HG02981 (cell line): Measurements from ENCODE around the gene CRB3.

Experiments used
- ATAC-seq: cut with Tn5 transposase; IDR thresholded peaks from one replicate; pipeline ENCODE4 v1.9.1; 2021; ENCODE audit warnings: mild to moderate bottlenecking, moderate library complexity; ENCODE audit not compliant: unreplicated experiment

CRB3 gene

DNA sequence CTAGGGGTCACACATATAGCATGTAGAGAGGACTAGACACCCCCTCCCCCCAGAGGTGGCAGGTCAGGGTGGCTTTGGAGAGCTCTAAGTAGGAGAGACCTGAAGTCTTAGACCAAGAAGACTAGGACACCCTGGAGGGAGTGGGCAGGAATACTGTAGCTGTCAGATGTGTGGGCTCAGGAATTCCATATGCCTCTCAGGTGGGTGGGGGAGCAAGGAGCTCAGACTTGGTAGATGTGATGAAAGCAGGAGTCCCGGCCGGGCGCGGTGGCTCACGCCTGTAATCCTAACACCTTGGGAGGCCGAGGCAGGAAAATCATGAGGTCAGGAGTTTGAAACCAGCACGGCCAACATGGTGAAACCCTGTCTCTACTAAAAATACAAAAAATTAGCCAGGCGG is 1.6 kb downstream of the CRB3 start:
- ATAC-seq: no peak

DNA sequence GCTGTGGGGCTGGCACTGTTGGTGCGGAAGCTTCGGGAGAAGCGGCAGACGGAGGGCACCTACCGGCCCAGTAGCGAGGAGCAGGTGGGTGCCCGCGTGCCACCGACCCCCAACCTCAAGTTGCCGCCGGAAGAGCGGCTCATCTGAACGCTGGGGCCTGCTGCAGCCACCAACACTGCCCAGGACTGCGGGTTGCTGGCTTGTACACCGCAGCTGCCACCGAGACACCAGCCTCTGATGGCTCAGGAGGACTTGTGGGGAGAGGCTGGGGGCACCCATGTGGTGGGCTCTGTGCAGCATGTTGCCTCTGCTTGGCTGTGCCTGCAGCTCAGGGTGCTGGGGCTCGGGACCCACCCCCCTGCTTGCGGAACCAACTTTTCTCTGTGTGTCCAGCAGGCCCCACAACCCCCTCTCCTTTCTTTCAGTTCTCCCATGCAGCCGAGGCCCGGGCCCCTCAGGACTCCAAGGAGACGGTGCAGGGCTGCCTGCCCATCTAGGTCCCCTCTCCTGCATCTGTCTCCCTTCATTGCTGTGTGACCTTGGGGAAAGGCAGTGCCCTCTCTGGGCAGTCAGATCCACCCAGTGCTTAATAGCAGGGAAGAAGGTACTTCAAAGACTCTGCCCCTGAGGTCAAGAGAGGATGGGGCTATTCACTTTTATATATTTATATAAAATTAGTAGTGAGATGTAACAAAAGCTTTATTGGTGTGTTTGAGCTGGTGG is 2.6 kb downstream of the CRB3 start:
- ATAC-seq: no peak

DNA sequence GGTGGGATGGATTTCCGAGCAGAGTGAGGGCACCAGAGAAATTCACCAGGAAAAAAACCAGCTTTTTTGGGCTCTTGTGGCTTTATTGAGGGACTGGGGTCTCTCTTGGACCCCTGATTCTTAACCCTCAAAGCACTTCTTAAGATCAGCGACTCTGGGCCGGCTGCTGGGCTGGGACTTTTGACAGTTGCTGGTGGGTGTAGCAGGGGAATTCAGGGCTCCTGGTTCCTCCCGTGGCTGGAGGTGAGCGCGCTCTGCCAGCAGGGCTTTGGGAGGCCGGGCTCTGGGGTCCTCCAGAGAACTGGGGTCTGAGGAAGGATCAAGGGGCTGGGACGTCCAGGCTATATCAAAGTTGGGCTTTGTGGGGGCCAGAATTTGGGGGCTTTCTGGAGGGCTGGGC is 3.3 kb downstream of the CRB3 start:
- no peak for ATAC-seq

DNA sequence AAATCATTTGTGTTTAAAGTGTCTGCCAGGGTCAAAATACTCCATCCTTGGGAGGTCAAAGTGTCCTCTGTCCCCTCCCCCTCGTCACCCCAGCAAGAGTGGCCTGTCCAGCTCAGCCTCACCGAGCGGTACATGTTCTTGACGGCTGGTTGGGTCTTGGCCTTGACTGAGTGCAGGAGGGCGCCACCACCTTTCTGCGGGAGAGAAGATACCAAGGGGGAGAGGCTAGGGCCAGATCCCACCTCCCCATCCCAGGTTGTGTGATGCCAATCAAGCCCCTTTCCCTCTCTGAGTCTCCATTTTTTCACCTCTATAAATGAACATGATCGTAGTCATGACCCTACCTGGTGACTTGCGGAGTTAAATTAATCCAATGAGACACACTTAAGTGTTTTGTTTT is 6.1 kb downstream of the CRB3 start:
- ATAC-seq: no peak

DNA sequence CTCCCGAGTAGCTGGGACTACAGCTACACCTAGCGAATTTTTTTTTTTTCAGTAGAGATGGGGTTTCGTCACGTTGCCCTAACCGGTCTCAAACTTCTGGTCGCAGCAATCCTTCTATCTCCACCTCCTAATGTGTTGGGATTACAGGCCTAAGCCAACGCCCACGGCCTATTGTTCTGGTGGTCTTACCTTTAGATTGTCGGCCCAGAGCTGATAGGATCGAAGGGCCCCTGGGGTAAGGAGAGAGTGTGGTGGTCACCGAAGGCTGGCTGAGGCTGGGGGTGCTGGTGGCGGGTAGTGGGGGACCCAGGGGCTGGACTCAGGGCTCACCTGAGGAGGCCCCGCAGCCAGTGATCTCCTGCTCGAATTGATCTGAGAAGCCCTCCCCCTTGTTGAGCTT is 7.0 kb downstream of the CRB3 start:
- ATAC-seq: no peak

DNA sequence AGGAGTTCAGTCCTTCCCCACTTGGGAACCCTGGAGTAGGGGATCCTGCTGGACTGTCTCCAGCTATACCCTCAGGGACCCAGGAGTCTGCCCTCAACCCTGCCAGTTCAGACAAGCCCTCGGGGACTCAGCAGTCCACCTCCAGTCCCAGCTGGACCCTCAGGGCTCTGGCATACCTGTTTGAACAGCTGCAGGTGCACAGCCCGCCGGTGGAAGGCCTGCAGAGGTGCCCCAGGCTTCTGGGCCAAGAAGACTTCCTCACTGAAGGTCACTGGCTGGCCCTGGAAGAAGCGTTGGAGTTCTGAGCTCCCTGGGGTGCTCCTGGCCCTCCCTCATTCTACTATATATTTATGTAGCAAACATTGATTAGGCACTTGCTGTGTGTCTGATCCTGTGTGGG is 8.6 kb downstream of the CRB3 start:
- no peak for ATAC-seq

DNA sequence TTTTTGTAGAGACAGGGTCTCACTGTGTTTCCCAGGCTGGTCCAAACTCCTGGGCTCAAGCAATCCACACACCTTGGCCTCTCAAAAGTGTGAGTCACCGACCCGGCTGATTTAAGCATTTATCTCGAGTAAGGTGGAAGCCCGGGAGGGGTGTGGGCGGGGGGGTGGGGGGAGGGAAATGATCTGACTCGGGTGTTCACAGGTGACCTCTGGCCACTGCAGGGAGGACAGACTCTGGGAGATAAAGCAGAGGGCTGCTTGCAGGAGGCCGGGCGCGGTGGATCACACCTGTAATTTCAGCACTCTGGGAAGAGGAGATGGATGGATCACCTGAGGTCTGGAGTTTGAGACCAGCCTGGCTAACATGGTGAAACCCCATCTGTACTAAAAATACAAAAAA is 9.6 kb downstream of the CRB3 start:
- no peak for ATAC-seq

DNA sequence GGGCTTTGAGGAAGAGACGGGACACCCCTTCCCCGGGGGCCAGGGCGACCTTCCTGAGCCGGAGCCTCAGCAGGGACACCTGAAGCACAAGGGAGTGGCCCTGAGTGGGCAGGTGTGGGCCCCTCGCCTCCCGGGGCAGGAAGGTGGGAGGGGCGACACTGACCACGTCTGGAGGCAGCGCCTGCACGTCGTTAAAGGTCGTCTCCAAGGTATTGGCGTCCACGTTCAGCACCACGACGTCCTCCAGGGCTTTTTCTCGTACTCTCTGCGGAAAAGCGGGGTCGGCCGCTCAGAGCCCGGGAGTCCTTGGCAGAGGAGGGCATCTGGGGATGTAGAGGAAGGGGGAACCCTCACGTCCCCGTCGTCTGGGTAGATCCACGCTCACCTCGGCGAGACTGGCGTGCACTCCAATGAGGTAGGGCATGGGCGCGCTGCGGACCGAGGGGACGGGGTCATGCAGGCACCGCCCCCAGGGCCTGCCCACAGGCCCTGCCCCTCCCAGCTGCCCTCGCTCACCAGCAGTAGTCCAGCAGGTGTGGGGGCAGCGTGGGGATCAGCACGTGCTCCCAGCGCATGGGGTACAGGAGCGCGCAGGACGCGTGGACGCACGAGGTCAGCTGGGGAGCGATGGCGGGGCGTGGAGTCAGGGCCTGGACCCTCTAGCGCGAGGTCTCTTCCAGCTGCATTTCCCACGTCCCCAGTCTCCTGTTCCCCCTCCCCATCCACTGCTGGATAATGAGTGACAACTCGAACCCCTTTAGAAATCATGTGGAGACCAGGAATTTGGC is 11.4 kb downstream of the CRB3 start:
- ATAC-seq: no peak

DNA sequence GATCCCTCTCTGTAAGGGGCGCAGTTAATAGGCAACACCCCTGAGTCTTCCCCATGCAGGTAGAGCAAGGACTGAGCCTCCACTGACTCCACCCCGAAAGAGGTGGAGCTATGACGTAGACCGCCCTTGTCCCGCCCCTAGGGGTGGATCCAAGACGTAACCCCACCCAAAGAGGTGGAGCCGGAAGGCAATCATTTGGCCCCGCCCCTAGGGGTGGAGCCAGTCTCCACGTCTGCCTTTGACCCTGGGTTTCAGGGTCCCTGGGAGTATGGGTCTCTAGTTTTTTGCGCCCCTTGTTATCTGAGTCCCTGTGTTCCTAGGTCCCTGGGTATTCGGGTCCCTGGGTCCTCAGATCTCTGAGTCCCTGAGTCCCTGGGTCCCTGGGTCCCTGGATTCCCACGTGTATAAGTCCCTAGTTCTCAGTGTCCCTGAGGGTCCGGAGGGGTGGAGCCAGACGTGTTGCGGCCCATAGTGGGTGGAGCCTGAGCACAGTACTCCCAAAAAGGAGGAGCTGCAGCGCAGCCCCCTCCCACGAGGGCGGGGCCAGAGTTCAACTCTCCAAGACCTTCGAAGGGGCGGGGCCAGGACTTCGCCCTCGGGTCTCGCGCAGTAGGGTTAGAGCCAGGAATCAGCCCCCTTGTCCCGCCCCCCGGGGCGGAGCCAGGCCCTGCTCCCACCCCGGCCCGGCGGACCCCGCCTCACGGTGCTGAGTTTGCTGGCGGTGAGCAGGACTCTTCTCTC is 12.3 kb downstream of the CRB3 start:
- no peak for ATAC-seq

DNA sequence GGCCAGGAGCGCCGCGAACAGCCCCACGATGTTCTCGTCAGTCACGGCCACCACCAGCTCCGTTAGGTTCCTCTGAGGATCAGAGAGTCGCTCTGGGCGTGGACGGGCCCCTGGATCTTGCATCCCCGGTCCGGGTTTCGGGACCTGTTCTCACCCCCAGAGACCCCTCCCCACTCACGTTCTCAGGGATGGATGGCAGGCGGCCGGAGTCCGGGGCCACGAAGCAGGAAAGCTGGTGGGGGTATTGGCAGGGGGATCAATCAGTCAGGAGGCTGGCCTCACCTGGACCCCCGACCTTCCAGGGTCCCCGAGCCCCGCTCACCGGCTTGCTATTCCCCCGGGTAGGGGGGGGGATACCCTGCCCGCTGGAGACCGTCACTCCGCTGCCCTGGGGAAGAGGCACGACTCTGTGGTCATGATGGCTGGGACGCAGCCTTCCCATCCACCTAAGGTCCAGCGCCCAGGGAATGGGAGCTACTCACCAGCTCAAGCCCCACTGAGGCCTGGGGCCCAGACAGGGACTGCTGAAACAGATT is 12.9 kb downstream of the CRB3 start:
- no peak for ATAC-seq

DNA sequence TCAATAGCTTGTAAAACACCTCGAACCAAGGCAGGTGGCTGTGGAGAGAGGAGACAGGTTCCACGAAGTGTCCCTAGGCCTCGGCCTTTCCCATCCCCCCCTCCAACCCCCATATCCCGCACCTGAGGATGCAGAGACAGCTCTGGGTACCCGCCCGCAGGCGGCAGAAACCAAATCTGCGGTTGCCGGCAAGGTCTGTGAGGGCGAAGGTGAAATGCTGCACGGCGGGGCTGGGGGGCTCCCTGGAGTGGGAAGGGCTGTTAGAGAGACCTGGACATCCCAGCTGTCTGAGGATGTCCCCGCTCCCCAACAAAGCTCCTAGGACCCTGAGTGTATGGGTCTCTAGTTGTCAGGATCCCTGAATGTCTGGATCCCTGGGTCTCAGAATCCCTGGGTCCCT is 14.7 kb downstream of the CRB3 start:
- ATAC-seq: no peak

DNA sequence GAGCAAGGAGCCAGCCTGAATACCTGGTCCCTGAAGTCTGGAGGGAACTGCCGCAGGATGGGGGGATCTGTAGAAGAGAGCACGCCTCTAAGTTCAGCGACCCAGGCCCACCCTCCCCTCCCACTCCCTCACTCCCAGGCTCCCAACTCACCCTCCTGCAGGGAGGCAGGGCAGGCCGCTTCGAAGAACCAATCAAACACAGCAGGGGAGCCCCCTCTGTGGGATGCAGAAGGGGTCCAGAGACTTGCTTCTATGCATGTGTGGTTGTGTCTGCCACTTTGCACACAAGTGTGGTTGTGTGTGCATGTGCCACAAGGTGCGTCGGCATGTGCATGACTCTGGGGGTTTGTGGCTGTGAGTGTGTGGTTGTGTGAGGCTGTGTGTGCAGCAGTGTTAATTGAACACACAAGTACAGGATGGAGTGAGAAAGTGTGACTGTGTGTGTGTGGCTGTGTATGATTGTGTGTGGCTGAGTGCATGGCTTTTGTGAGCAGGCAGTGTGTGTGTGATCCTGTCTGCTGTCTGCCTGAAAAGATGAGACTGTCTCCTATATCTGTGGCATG is 15.8 kb downstream of the CRB3 start:
- ATAC-seq: no peak

DNA sequence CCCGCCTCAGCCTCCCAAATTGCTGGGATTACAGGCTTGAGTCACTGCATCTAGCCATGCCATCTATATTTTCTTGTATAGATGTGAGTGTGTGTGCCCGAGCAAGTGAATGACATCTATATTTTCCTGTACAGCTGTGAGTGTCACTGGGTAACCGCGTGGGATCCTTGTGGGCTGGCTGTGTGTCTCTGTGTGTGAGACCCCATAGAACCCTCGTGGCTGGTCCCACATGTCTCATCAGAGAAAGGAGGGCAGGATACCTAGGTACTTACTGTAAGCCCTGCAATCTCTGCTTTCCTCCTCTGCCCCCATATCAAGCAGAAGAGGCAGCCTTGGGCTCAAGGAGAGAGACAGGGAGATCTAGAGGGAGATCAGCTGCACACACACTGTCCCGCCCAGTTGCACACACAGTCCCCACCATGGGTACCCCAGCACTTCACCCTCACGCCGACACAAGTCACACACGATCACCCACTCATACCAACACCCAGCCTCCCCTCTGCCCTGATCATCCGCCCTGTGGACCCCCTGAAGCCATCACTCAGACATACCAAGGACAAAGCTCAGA is 16.9 kb downstream of the CRB3 start:
- ATAC-seq: no peak

DNA sequence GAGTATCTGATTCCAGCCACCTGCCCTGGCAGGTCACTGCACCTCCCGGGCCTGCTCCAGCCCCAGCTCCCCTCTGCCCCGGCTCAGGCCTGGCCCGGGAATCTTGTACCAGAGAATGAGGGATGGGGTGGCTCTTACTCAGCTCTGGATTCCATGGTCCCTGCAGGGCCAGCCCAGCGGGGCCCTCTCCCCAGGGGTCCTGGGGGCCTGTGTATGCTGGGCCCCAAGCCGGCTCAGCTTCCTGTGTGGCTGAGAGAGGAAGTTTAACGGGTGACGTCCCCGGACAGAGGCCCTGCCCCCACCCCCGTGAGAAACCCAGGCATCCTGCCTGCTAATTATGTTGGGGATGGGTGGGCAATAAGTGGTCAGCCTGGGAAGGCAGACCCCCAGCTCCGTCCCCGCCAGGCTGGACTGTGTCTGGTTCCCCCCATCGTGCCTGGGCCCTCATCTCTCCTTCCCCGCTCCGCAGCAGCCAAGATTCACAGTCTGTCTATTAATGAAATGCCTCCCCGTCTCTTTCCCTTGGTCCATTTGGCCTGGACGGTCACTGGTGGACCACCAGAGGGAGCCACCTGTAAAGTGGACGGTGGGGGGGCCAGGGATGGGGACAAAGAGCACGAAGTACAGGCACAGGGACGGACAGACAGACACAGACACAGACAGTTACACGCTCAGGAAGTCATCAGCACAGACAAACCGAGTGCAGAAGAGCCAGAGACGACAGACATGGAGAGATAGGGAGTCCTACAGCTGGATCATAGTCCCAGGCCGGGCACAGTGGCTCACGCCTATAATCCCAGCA is 17.7 kb downstream of the CRB3 start, which contains the start of gene DENND1C:
Gene DENND1C (minus strand): TSS at position 247 of the 802 bp plus-strand sequence. CDS start 92 bp downstream, at position 155.
- ATAC-seq: no peak

DNA sequence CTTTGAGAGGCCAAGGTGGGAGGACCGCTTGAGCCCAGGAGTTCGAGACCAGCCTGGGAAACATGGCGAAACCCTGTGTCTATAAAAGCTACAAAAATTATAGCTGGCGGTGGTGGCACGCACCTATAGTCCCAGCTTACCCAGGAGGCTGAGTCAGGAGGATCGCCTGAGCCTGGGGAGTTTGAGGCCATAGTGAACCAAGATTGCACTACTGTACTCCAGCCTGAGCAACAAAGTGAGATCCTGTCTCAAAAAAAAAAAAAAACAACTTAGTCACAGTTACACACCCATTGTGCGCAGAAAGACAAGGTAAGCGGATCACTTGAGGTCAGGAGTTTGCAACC is 18.2 kb downstream of the CRB3 start:
- no peak for ATAC-seq

DNA sequence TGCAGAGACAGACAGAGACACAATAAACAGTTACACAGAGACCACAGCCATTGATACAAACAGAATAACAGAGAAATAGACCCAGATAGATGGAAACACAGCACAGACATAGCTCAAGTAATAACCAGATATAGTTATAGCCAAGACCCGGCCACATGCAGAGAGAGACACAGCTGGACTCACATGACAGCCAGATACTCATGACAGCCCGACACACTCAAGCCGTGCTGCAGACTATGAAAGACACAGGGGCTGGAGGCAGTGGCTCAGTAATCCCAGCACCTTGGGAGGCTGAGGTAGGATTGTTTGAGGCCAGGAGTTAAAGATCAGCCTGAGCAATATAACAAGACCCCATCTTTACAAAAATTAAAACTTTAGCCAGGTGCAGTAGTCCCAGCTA is 19.2 kb downstream of the CRB3 start:
- ATAC-seq: no peak

DNA sequence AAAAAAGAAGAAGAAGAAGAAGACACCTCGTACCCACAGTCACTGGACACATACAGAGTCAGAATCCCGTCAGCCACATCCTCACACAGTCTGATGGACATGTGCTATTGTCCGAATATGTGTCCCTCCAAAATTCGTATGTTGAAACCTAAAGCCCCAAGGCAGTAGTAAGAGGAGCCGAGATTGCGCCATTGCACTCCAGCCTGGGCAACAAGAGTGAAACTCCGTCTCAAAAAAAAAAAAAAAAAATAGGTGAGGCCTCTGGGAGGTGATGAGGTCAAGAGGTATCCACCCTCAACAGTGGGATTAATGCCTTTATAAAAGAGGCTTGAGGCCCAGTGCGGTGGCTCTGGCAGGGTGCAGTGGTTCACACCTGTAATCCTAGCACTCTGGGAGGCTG is 20.2 kb downstream of the CRB3 start:
- ATAC-seq: no peak

DNA sequence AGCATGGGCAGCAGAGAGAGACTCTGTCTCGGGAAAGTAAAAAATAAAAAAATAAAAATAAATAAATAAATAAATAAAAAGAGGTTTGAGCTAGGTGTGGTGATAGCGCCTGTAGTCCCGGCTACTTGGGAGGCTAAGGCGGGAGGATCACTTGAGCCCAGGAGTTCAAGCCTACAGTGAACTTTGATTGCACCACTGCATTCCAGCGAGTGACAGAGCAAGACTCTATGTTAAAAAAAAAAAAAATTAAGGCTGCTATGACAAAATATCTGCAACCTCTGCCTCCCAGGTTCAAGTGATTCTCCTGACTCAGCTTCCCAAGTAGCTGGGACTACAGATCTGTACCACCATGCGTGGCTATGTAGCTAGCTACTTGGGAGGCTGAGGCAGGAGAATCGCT is 20.8 kb downstream of the CRB3 start:
- ATAC-seq: no peak

DNA sequence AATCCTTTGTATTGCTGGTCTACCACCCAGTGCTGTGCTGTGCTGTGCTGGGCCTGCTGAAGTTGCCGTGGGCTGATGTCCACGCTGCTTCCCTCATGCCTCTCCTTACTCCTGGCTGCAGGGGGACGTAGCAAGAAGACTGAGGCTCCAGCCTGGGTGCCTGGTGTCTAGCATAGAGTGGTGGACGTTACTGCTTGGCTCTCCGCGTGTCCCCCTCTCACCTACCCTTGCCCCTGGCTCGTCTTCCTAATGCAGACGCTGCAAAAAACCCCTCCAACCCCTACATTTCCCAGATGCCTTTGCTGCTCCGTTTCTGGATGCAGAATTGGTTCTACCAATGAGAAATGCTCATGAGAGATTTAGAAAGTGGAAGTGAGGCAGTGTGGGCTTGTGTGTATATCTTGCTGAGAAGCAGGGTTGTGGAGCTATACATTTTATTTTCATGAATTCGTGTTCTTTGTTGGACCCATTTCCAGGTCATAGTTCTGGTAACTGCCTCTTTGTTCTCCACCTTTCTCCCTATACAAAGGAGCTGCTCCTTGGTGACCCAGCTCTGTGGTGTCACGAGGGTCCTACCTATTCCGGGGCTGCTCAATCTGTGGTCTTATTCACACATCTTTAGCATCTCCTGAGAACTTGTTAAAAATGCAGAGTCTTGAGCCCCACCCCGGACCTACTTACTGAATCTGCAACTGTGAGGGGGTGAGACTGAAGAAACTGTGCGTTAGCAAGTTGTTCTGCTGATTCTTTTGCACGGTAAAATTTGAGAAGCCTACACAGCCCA is 25.4 kb downstream of the CRB3 start:
- ATAC-seq: no peak
